ENCODE measurements around the gene SQOR.

- TF ChIP-seq CTCF (IDR thresholded peaks at IDR 0.05): no peak
- TF ChIP-seq POLR2A (IDR thresholded peaks at IDR 0.05): no peak
Observed at GRCh38 chr15:45645026-45645980, 10.5 kb downstream of the SQOR start.

Measured in right lobe of liver (tissue), 4 donors.